ENCODE data around the gene AVP. TPM values are rescaled to one million over a fixed set of nuclear protein-coding genes. Genes with fewer than 3 reads are reported as not detected.

The AVP gene
- total RNA-seq, 1 experiment from 2014 or later, result not detected

DNA sequence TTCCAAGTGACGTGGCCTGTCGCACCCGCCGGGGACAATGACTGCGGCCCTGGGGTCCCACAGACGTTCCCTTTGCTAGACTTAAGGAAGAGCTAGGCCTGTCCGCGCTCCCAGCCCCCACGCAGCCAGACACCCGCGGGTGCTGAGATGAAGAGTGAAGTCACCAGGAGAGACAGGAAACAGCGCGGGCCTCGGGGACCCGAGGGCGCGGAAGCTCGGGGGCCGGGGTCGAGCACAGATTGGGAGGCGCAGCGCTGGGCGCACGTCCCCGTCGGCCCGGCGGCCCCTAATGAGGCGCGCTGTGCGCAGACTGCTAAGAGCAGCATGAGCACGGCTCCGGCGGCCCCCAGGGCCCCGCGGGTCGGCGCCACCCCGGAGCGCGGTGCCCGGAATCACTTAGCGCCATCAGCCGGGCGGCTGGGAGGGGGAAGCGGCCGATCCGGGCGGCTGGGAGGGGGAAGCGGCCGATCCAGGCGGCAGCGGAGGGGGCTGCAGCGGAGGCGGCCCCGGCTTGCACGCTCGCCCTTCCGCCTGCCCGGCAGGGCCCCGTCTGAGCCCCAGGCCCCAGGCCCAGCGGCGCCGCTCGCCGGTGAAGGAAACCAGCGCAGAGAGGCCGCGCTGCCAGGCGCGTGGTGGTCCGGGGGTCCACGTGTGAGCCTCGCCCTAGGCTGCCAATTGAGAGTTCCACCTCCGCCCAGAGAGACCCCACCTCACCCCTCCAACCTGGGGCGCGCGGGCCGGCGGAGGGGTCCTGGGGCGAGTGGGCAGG is 8.3 kb upstream of the AVP start:
- intact Hi-C loops (cut with micrococcal nuclease; ENCODE audit: unreplicated experiment), result no loop called here
- no peaks in the 10 kb centered on the region for H3K36me3 Mint-ChIP-seq (ENCODE audit: insufficient read depth, unreplicated experiment)
- H3K4me3 Mint-ChIP-seq (ENCODE audit: unreplicated experiment), result no peak overlapping the region
- TF ChIP-seq, protein P1, sequence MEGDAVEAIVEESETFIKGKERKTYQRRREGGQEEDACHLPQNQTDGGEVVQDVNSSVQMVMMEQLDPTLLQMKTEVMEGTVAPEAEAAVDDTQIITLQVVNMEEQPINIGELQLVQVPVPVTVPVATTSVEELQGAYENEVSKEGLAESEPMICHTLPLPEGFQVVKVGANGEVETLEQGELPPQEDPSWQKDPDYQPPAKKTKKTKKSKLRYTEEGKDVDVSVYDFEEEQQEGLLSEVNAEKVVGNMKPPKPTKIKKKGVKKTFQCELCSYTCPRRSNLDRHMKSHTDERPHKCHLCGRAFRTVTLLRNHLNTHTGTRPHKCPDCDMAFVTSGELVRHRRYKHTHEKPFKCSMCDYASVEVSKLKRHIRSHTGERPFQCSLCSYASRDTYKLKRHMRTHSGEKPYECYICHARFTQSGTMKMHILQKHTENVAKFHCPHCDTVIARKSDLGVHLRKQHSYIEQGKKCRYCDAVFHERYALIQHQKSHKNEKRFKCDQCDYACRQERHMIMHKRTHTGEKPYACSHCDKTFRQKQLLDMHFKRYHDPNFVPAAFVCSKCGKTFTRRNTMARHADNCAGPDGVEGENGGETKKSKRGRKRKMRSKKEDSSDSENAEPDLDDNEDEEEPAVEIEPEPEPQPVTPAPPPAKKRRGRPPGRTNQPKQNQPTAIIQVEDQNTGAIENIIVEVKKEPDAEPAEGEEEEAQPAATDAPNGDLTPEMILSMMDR (IDR thresholded peaks at IDR 0.05; ENCODE audit: insufficient read depth in 1 of 2, low read depth in 1 of 2, low read length in 1 of 2, severe bottlenecking in 1 of 2, unreplicated experiment in 1 of 2), result no peak
- DNase-seq, result no peak
- no TSS peak for BruUV-seq (replicated peaks)
- Histone ChIP-seq H3K27me3 (replicated peaks; ENCODE audit: control insufficient read depth, insufficient read depth, low read length) (no peaks in the 10 kb centered on the region), H3K36me3 (ENCODE audit: control insufficient read depth, insufficient read depth, low read length) (no peaks in the 10 kb centered on the region), H3K9me3 (no peaks in the 10 kb centered on the region), H3K4me1 (no peaks in the 10 kb centered on the region), H3K4me3 (ENCODE audit: low read depth, low read length) (no peak overlapping the region)
- H3K9me3 Mint-ChIP-seq (ENCODE audit: unreplicated experiment), result no peaks in the 10 kb centered on the region
- no peaks in the 10 kb centered on the region for H3K27me3 Mint-ChIP-seq (ENCODE audit: insufficient read depth, unreplicated experiment)
- no peak overlapping the region for H3K27ac Mint-ChIP-seq (ENCODE audit: unreplicated experiment)
- no peaks in the 10 kb centered on the region for H3K4me1 Mint-ChIP-seq (ENCODE audit: low read depth, unreplicated experiment)
- ChIA-PET CTCF (interaction anchor here (0.5 kb wide), 1 partner anchor 412 kb away, joined by 3 read pairs; no protein-coding TSS in a partner anchor), POLR2A (no interaction called here)

DNA sequence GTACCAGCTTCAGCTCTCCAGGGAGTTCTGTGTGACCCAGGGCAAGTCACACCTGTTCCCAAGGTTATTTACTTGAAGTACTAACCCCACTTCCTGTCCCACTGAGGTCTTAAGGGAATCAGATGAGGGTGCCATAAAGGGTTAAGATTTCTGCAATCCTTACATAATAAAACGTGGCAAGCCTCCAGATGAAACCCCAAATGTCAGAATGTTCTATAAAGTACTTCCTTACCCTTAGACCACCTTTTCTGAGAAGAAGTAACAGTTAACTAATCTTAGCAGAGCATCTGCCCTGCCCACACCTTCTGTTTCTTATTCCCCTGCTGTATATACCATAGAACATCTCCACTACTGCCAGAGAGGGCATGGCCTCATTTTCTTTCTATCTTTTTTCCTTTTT is 6.0 kb upstream of the AVP start:
- POLR2A ChIA-PET, result no interaction called here
- intact Hi-C loops (cut with micrococcal nuclease; ENCODE audit: unreplicated experiment), result no loop called here
- DNase-seq, result no peak
- no peaks in the 10 kb centered on the region for H3K9me3 Mint-ChIP-seq (ENCODE audit: unreplicated experiment)
- Histone ChIP-seq H3K4me3 (ENCODE audit: low read depth, low read length) (no peak overlapping the region), H3K36me3 (ENCODE audit: control insufficient read depth, insufficient read depth, low read length) (no peaks in the 10 kb centered on the region), H3K27me3 (replicated peaks; ENCODE audit: control insufficient read depth, insufficient read depth, low read length) (no peaks in the 10 kb centered on the region), H3K9me3 (no peaks in the 10 kb centered on the region), H3K4me1 (no peaks in the 10 kb centered on the region)
- CTCF ChIA-PET, result interaction anchor here (0.6 kb wide), 1 partner anchor 27 kb away, joined by 3 read pairs; no protein-coding TSS in a partner anchor
- H3K4me1 Mint-ChIP-seq (ENCODE audit: low read depth, unreplicated experiment), result no peaks in the 10 kb centered on the region
- H3K27ac Mint-ChIP-seq (ENCODE audit: unreplicated experiment), result no peak overlapping the region
- H3K27me3 Mint-ChIP-seq (ENCODE audit: insufficient read depth, unreplicated experiment), result no peaks in the 10 kb centered on the region
- TF ChIP-seq, protein P1 (IDR thresholded peaks at IDR 0.05; ENCODE audit: insufficient read depth in 1 of 2, low read depth in 1 of 2, low read length in 1 of 2, severe bottlenecking in 1 of 2, unreplicated experiment in 1 of 2), result no peak
- no peaks in the 10 kb centered on the region for H3K36me3 Mint-ChIP-seq (ENCODE audit: insufficient read depth, unreplicated experiment)
- H3K4me3 Mint-ChIP-seq (ENCODE audit: unreplicated experiment), result no peak overlapping the region
- BruUV-seq (replicated peaks), result no TSS peak

DNA sequence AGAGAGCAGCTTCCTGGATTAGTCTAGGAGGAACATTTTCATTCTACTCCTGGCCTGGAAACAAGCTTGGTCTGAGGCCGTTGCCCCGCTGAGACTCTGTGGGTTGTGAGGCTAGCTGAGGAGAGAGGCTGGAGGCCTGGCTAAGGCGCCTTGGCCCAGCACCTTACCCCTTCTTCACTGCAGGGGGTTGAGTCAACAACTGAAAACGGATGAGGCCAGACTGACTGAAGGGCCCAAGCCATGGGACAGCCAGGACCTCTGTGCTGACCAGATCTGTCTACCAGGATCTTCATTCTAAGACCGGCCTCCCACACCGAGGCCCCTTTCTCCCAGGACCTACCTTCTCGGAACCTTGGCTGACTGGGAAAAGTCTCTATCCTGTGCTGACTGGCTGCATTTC is 3.5 kb upstream of the AVP start:
- H3K4me1 Mint-ChIP-seq (ENCODE audit: low read depth, unreplicated experiment), result no peaks in the 10 kb centered on the region
- POLR2A ChIA-PET, result interaction anchor here (1.0 kb wide), 1 partner anchor 15 kb away, joined by 3 read pairs; no protein-coding TSS in a partner anchor

More for the DNA sequence above, 3.5 kb upstream of the AVP start:
- H3K4me3 Mint-ChIP-seq (ENCODE audit: unreplicated experiment), result no peak overlapping the region
- no peak for DNase-seq
- H3K4me1 ChIP-seq, result 0 out of 2 replicates have a peak, but pooled peaks cover 2% of the 10 kb centered on the region
- intact Hi-C loops (cut with micrococcal nuclease; ENCODE audit: unreplicated experiment), result no loop called here
- H3K27ac Mint-ChIP-seq (ENCODE audit: unreplicated experiment), result no peak overlapping the region
- H3K4me3 ChIP-seq (ENCODE audit: low read depth, low read length), result no peak overlapping the region
- no peaks in the 10 kb centered on the region for H3K36me3 ChIP-seq (ENCODE audit: control insufficient read depth, insufficient read depth, low read length)
- H3K36me3 Mint-ChIP-seq (ENCODE audit: insufficient read depth, unreplicated experiment), result no peaks in the 10 kb centered on the region
- CTCF ChIA-PET, result no interaction called here
- BruUV-seq (replicated peaks), result no TSS peak
- H3K9me3 Mint-ChIP-seq (ENCODE audit: unreplicated experiment), result no peaks in the 10 kb centered on the region
- no peaks in the 10 kb centered on the region; the same call in 1 of the 2 replicates for H3K27me3 ChIP-seq (replicated peaks; ENCODE audit: control insufficient read depth, insufficient read depth, low read length)
- H3K27me3 Mint-ChIP-seq (ENCODE audit: insufficient read depth, unreplicated experiment), result no peaks in the 10 kb centered on the region
- H3K9me3 ChIP-seq, result no peaks in the 10 kb centered on the region
- TF ChIP-seq, protein P1 (IDR thresholded peaks at IDR 0.05; ENCODE audit: insufficient read depth in 1 of 2, low read depth in 1 of 2, low read length in 1 of 2, severe bottlenecking in 1 of 2, unreplicated experiment in 1 of 2), result no peak
